ENCODE data around the gene MYO1C. TPM values are rescaled to one million over a fixed set of nuclear protein-coding genes. Genes with fewer than 3 reads are reported as not detected.

MYO1C gene, protein sequence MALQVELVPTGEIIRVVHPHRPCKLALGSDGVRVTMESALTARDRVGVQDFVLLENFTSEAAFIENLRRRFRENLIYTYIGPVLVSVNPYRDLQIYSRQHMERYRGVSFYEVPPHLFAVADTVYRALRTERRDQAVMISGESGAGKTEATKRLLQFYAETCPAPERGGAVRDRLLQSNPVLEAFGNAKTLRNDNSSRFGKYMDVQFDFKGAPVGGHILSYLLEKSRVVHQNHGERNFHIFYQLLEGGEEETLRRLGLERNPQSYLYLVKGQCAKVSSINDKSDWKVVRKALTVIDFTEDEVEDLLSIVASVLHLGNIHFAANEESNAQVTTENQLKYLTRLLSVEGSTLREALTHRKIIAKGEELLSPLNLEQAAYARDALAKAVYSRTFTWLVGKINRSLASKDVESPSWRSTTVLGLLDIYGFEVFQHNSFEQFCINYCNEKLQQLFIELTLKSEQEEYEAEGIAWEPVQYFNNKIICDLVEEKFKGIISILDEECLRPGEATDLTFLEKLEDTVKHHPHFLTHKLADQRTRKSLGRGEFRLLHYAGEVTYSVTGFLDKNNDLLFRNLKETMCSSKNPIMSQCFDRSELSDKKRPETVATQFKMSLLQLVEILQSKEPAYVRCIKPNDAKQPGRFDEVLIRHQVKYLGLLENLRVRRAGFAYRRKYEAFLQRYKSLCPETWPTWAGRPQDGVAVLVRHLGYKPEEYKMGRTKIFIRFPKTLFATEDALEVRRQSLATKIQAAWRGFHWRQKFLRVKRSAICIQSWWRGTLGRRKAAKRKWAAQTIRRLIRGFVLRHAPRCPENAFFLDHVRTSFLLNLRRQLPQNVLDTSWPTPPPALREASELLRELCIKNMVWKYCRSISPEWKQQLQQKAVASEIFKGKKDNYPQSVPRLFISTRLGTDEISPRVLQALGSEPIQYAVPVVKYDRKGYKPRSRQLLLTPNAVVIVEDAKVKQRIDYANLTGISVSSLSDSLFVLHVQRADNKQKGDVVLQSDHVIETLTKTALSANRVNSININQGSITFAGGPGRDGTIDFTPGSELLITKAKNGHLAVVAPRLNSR
- polyA plus RNA-seq (2013, experiment 1 of 2), result 112 TPM
- 111 TPM for polyA plus RNA-seq (2013, experiment 2 of 2)

DNA sequence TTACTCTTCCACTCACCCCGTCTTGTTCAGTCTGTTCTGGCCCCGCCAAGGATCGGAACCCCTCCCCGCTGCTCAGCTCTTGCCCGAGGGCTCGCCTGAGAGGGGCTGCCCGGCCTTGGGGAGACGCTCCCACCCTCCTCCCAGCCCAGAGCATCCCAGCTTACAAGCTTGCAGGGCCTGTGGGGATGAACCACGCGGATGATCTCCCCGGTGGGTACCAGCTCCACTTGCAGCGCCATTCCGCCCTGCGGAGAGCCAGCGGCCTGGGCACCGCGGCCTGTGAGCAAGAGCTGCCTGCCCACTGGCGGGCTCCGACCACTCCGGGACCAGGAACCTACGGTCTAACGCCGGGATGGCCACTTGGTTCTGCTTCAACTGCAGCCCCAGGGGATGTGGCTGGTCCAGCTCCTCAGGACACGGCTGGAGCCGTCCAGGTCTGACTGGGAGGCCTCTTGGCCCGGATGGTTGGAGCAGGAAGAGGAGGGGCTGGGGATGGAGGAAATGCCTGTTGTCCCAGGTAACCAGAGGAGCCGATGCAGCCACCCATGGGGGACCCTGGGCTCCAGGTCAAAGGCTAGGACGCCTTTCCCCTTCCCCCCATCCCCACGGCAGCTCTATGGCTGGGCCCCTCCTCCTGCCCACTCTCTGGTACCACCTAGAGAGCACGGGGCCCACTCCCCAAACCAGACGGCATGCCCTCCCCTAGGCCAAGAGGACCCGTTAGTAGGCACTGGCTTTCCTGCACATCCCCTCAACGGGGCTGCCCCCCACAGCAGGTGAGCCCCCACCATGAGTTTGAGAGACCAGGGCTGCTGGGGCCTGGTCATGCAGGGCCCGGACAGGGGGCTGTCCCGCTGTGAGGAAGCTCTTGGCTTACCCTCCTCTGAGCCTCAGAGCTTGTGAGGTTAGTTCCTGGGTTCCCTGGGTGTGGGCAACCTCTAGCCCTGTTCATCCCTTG is at the start of gene MYO1C:
MYO1C (minus strand) TSS at position 438 of the 958 bp plus-strand sequence; CDS start at position 239, 199 bp downstream.
- Histone ChIP-seq H3K4me1 (ENCODE audit: control insufficient read depth, insufficient read depth, low read depth, low read length) (peaks cover 43% of the 10 kb centered on the region), H4K8ac (ENCODE audit: low read length) (peak within 1 kb of the TSS; percentile 93), H3K4ac (ENCODE audit: low read depth in 1 of 2, low read length in 2 of 2) (peak within 1 kb of the TSS; percentile 63), H2BK5ac (ENCODE audit: low read depth, low read length, poor library complexity, severe bottlenecking) (no peak within 1 kb of the TSS), H2BK120ac (ENCODE audit: low read depth, low read length) (peak within 1 kb of the TSS; percentile 85), H3K9ac (ENCODE audit: low read length) (peak within 1 kb of the TSS; percentile 83), H3K9me3 (ENCODE audit: control insufficient read depth, low read length) (no peaks in the 10 kb centered on the region), H3K4me2 (ENCODE audit: low read length, poor library complexity, severe bottlenecking) (peak within 1 kb of the TSS; percentile 82), H2BK12ac (ENCODE audit: low read length in 2 of 2) (peak within 1 kb of the TSS; percentile 61 to 89), H3K4me3 (ENCODE audit: insufficient read depth in 1 of 2, low read depth in 1 of 2, low read length in 2 of 2) (peak within 1 kb of the TSS; percentile 70 to 81), H2AK5ac (ENCODE audit: low read length, severe bottlenecking) (peak within 1 kb of the TSS; percentile 47), H2BK15ac (ENCODE audit: low read depth, poor library complexity, severe bottlenecking) (peak within 1 kb of the TSS; percentile 68), H3K23ac (ENCODE audit: low read length in 2 of 2) (no peak within 1 kb of the TSS), H3K27me3 (ENCODE audit: control insufficient read depth in 1 of 2, insufficient read depth in 1 of 2, low read length in 2 of 2) (no peaks in the 10 kb centered on the region), H3K79me1 (replicated peaks; ENCODE audit: low read length, poor library complexity, severe bottlenecking) (peaks cover 2% of the 10 kb centered on the region), H3K14ac (ENCODE audit: low read length in 2 of 2) (peak within 1 kb of the TSS in 1 of 2 experiments; percentile 83), H4K91ac (ENCODE audit: low read length) (peak within 1 kb of the TSS; percentile 92), H3K36me3 (ENCODE audit: control insufficient read depth in 1 of 2, insufficient read depth in 2 of 2, low read depth in 1 of 2, low read length in 2 of 2) (peaks cover 25 to 27% of the 10 kb centered on the region in 2 experiments), H3K27ac (ENCODE audit: low read length, poor library complexity, severe bottlenecking) (no peak within 1 kb of the TSS), H3K18ac (ENCODE audit: low read depth in 1 of 2, low read length in 2 of 2) (peak within 1 kb of the TSS; percentile 69 to 92), H2AFZ (ENCODE audit: low read depth, low read length) (peak within 1 kb of the TSS; percentile 34)
- 66% methylated on average over 34 of the region's 35 CpGs for WGBS
- no peak for DNase-seq

- H3K14ac ChIP-seq (ENCODE audit: low read length in 2 of 2), result no peak overlapping the region
- H2BK15ac ChIP-seq (ENCODE audit: low read depth, poor library complexity, severe bottlenecking), result no peak overlapping the region
- H3K36me3 ChIP-seq (ENCODE audit: control insufficient read depth in 1 of 2, insufficient read depth in 2 of 2, low read depth in 1 of 2, low read length in 2 of 2), result peaks cover 50 to 86% of the 10 kb centered on the region in 2 experiments
- H3K4me2 ChIP-seq (ENCODE audit: low read length, poor library complexity, severe bottlenecking), result no peak overlapping the region
- H2AK5ac ChIP-seq (ENCODE audit: low read length, severe bottlenecking), result no peak overlapping the region
- no peak overlapping the region for H2AFZ ChIP-seq (ENCODE audit: low read depth, low read length)
- H3K4ac ChIP-seq (ENCODE audit: low read depth in 1 of 2, low read length in 2 of 2), result no peak overlapping the region
- peaks cover 8% of the 10 kb centered on the region for H3K4me1 ChIP-seq (ENCODE audit: control insufficient read depth, insufficient read depth, low read depth, low read length)
- H3K27me3 ChIP-seq (ENCODE audit: control insufficient read depth in 1 of 2, insufficient read depth in 1 of 2, low read length in 2 of 2), result no peaks in the 10 kb centered on the region
- over 99% methylated on average over 4 of the region's 4 CpGs for WGBS
- no peak overlapping the region for H3K18ac ChIP-seq (ENCODE audit: low read depth in 1 of 2, low read length in 2 of 2)
- no peak overlapping the region for H3K9ac ChIP-seq (ENCODE audit: low read length)
- no peak for DNase-seq
- no peak overlapping the region for H3K23ac ChIP-seq (ENCODE audit: low read length in 2 of 2)
- no peak overlapping the region for H4K91ac ChIP-seq (ENCODE audit: low read length)
- no peak overlapping the region for H2BK5ac ChIP-seq (ENCODE audit: low read depth, low read length, poor library complexity, severe bottlenecking)
- H4K8ac ChIP-seq (ENCODE audit: low read length), result no peak overlapping the region
- H3K27ac ChIP-seq (ENCODE audit: low read length, poor library complexity, severe bottlenecking), result no peak overlapping the region
- no peak overlapping the region for H2BK120ac ChIP-seq (ENCODE audit: low read depth, low read length)
- H3K9me3 ChIP-seq (ENCODE audit: control insufficient read depth, low read length), result no peaks in the 10 kb centered on the region
- peaks cover 22% of the 10 kb centered on the region for H3K79me1 ChIP-seq (replicated peaks; ENCODE audit: low read length, poor library complexity, severe bottlenecking)
- H3K4me3 ChIP-seq (ENCODE audit: insufficient read depth in 1 of 2, low read depth in 1 of 2, low read length in 2 of 2), result no peak overlapping the region
- H2BK12ac ChIP-seq (ENCODE audit: low read length in 2 of 2), result no peak overlapping the region
These were observed 49.0 kb upstream of the MYO1C start for GRCh38 chr17:1541367-1541904.

- H3K4me1 ChIP-seq (ENCODE audit: control insufficient read depth, insufficient read depth, low read depth, low read length), result peaks cover 8% of the 10 kb centered on the region
- no peak overlapping the region for H3K23ac ChIP-seq (ENCODE audit: low read length in 2 of 2)
- no peak overlapping the region for H3K4me3 ChIP-seq (ENCODE audit: insufficient read depth in 1 of 2, low read depth in 1 of 2, low read length in 2 of 2)
- 92% methylated on average over 15 of the region's 15 CpGs for WGBS
- H3K9me3 ChIP-seq (ENCODE audit: control insufficient read depth, low read length), result no peaks in the 10 kb centered on the region
- no peak overlapping the region for H2BK5ac ChIP-seq (ENCODE audit: low read depth, low read length, poor library complexity, severe bottlenecking)
- H3K14ac ChIP-seq (ENCODE audit: low read length in 2 of 2), result no peak overlapping the region
- H3K4ac ChIP-seq (ENCODE audit: low read depth in 1 of 2, low read length in 2 of 2), result no peak overlapping the region
- H3K27me3 ChIP-seq (ENCODE audit: control insufficient read depth in 1 of 2, insufficient read depth in 1 of 2, low read length in 2 of 2), result no peaks in the 10 kb centered on the region
- no peak overlapping the region for H3K18ac ChIP-seq (ENCODE audit: low read depth in 1 of 2, low read length in 2 of 2)
- no peak overlapping the region for H4K91ac ChIP-seq (ENCODE audit: low read length)
- DNase-seq, result no peak
- no peak overlapping the region for H3K4me2 ChIP-seq (ENCODE audit: low read length, poor library complexity, severe bottlenecking)
- no peak overlapping the region for H2BK15ac ChIP-seq (ENCODE audit: low read depth, poor library complexity, severe bottlenecking)
- H2AFZ ChIP-seq (ENCODE audit: low read depth, low read length), result no peak overlapping the region
- H4K8ac ChIP-seq (ENCODE audit: low read length), result no peak overlapping the region
- H3K9ac ChIP-seq (ENCODE audit: low read length), result no peak overlapping the region
- peaks cover 50 to 84% of the 10 kb centered on the region in 2 experiments for H3K36me3 ChIP-seq (ENCODE audit: control insufficient read depth in 1 of 2, insufficient read depth in 2 of 2, low read depth in 1 of 2, low read length in 2 of 2)
- peaks cover 21% of the 10 kb centered on the region for H3K79me1 ChIP-seq (replicated peaks; ENCODE audit: low read length, poor library complexity, severe bottlenecking)
- no peak overlapping the region for H2BK120ac ChIP-seq (ENCODE audit: low read depth, low read length)
- no peak overlapping the region for H2BK12ac ChIP-seq (ENCODE audit: low read length in 2 of 2)
- H3K27ac ChIP-seq (ENCODE audit: low read length, poor library complexity, severe bottlenecking), result no peak overlapping the region
- H2AK5ac ChIP-seq (ENCODE audit: low read length, severe bottlenecking), result no peak overlapping the region
These were observed 47.3 kb upstream of the MYO1C start for GRCh38 chr17:1539811-1540210.

Measured in mesenchymal stem cell (in vitro differentiated cells and primary cell).